Loucy (cell line): Measurements from ENCODE around the gene HBM.

Experiments used
- H2AFZ ChIP-seq: fragments of 200-600 bp; sonication (generic); 2 replicates; pipeline ENCODE4 v1.6.0; 2016; ENCODE audit warnings: antibody characterized with exemption, mild to moderate bottlenecking, low read length, moderate library complexity
- H3F3A ChIP-seq: fragments of 200-600 bp; 2 replicates; pipeline ENCODE4 v1.6.0; 2016; ENCODE audit warnings: antibody characterized with exemption, low read depth, mild to moderate bottlenecking
- H3K27me3 ChIP-seq: fragments of 200-600 bp; sonication (generic); 2 replicates; pipeline ENCODE4 v1.6.1; 2014; ENCODE audit warnings: low read length, mild to moderate bottlenecking; ENCODE audit not compliant: insufficient read depth, poor library complexity, severe bottlenecking
- H3K36me3 ChIP-seq: fragments of 200-600 bp; sonication (generic); 2 replicates; pipeline ENCODE4 v1.6.1; 2016; ENCODE audit warnings: low read length; ENCODE audit not compliant: insufficient read depth
- H3K4me1 ChIP-seq: fragments of 200-600 bp; sonication (generic); 2 replicates; pipeline ENCODE4 v1.5.1; 2014; ENCODE audit warnings: low read length, mild to moderate bottlenecking; ENCODE audit not compliant: insufficient read depth, poor library complexity, severe bottlenecking
- H3K4me2 ChIP-seq: fragments of 200-600 bp; sonication (generic); 2 replicates; pipeline ENCODE4 v1.6.0; 2014; ENCODE audit warnings: antibody characterized with exemption, low read length, low read depth, mild to moderate bottlenecking; ENCODE audit not compliant: poor library complexity, severe bottlenecking
- H3K4me3 ChIP-seq: fragments of 200-600 bp; sonication (generic); 2 replicates; pipeline ENCODE4 v1.5.1; 2014; ENCODE audit warnings: low read length, mild to moderate bottlenecking, mixed read lengths; ENCODE audit not compliant: poor library complexity, severe bottlenecking
- H3K79me2 ChIP-seq: fragments of 200-600 bp; sonication (generic); 2 replicates; pipeline ENCODE4 v1.6.1; 2014; ENCODE audit warnings: low read length; ENCODE audit not compliant: insufficient read depth
- H3K9ac ChIP-seq: fragments of 200-600 bp; sonication (generic); 2 replicates; pipeline ENCODE4 v1.6.0; 2014; ENCODE audit warnings: mild to moderate bottlenecking, low read depth, low read length, moderate library complexity; ENCODE audit not compliant: poor library complexity, severe bottlenecking
- H3K9me2 ChIP-seq: fragments of 200-600 bp; sonication (generic); replicated peaks from 2 replicates; pipeline ENCODE4 v1.6.1; 2016; ENCODE audit warnings: low read depth, low read length, mixed read lengths
- H3K9me3 ChIP-seq: fragments of 200-600 bp; sonication (generic); 2 replicates; pipeline ENCODE4 v1.6.1; 2014; ENCODE audit warnings: mild to moderate bottlenecking, antibody characterized with exemption, low read length, low read depth; ENCODE audit not compliant: insufficient read depth
- H4K20me1 ChIP-seq: fragments of 200-600 bp; sonication (generic); 2 replicates; pipeline ENCODE4 v1.6.0; 2014; ENCODE audit warnings: antibody characterized with exemption, low read length, mild to moderate bottlenecking; ENCODE audit not compliant: insufficient read depth, poor library complexity, severe bottlenecking
- CTCF ChIP-seq: fragments of 200-600 bp; sonication (generic); conservative IDR thresholded peaks from 2 replicates; pipeline ENCODE4 v1.5.1; 2014; ENCODE audit warnings: mild to moderate bottlenecking, antibody characterized with exemption, low read length
- EZH2phosphoT487 ChIP-seq: fragments of 200-600 bp; IDR thresholded peaks from 2 replicates; pipeline ENCODE4 v1.6.1; 2018; ENCODE audit warnings: antibody characterized with exemption, mild to moderate bottlenecking, moderate library complexity, borderline replicate concordance

Gene HBM

GRCh38 chr16:129075-129474, 36.7 kb upstream of the HBM start:
- TF ChIP-seq CTCF (no peak), EZH2phosphoT487 (no peak)
- H3K79me2 ChIP-seq = no peaks in the 10 kb centered on the region

GRCh38 chr16:130533-131173, 35.1 kb upstream of the HBM start:
- no peaks in the 10 kb centered on the region for H3K27me3 ChIP-seq
- H3F3A ChIP-seq = 0 out of 2 replicates have a peak, but pooled peaks cover 3% of the 10 kb centered on the region
- no peak overlapping the region for H3K4me2 ChIP-seq
- H3K9me2 ChIP-seq = no peaks in the 10 kb centered on the region
- TF ChIP-seq CTCF = no peak
- no peak for TF ChIP-seq EZH2phosphoT487
- H3K4me3 ChIP-seq = no peak overlapping the region
- H3K9ac ChIP-seq = no peak overlapping the region
- H2AFZ ChIP-seq = no peak overlapping the region
- H3K4me1 ChIP-seq = peaks cover 9% of the 10 kb centered on the region
- no peaks in the 10 kb centered on the region for H3K79me2 ChIP-seq
- no peaks in the 10 kb centered on the region for H3K9me3 ChIP-seq
- no peaks in the 10 kb centered on the region for H4K20me1 ChIP-seq
- H3K36me3 ChIP-seq = no peaks in the 10 kb centered on the region

More at GRCh38 chr16:129075-129474, 36.7 kb upstream of the HBM start:
- Histone ChIP-seq H4K20me1 (no peaks in the 10 kb centered on the region), H3K9me2 (no peaks in the 10 kb centered on the region), H3K36me3 (no peaks in the 10 kb centered on the region), H3K4me1 (peaks cover 9% of the 10 kb centered on the region), H3K27me3 (no peaks in the 10 kb centered on the region), H3F3A (0 out of 2 replicates have a peak, but pooled peaks cover 3% of the 10 kb centered on the region), H3K4me3 (peak overlapping the region; percentile 25), H2AFZ (no peak overlapping the region), H3K4me2 (peak overlapping the region; percentile 57), H3K9ac (no peak overlapping the region), H3K9me3 (no peaks in the 10 kb centered on the region)

DNA sequence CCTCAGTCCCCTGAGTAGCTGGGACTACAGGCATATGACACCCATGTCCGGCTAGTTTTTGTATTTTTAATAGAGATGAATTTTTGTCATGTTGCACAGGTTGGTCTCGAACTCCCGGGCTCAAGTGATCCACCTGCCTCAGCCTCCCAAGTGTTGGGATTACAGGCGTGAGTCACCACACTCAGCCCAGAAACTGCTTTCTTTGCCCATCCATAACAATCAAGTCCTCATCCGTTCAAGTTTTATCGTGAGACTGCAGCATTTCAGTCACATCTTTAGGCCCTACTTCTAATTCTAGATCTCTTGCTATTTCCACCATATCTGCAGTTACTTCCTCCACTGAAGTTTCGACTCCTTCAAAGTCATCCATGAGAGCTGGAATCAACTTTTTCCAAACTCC, 33.7 kb upstream of the HBM start:
- no peak overlapping the region for H3K4me3 ChIP-seq
- H3K9me2 ChIP-seq = no peaks in the 10 kb centered on the region
- TF ChIP-seq CTCF (no peak), EZH2phosphoT487 (no peak)
- H2AFZ ChIP-seq = no peak overlapping the region
- 0 out of 2 replicates have a peak, but pooled peaks cover 3% of the 10 kb centered on the region for H3F3A ChIP-seq
- H4K20me1 ChIP-seq = no peaks in the 10 kb centered on the region
- no peaks in the 10 kb centered on the region for H3K79me2 ChIP-seq
- no peak overlapping the region for H3K4me2 ChIP-seq
- no peaks in the 10 kb centered on the region for H3K36me3 ChIP-seq
- no peak overlapping the region for H3K9ac ChIP-seq
- no peaks in the 10 kb centered on the region for H3K9me3 ChIP-seq
- H3K4me1 ChIP-seq = peaks cover 9% of the 10 kb centered on the region
- H3K27me3 ChIP-seq = no peaks in the 10 kb centered on the region
